PC-3 (cell line): Measurements from ENCODE around the gene SCRG1. TPM values are rescaled to one million over a fixed set of nuclear protein-coding genes. Genes with fewer than 3 reads are reported as not detected.

ENCODE experiments used
- ATAC-seq: fragments of 200-7000 bp; cut with Tn5 transposase; 2 replicates; pipeline ENCODE4 v1.9.1; 2020; ENCODE audit warnings: mild to moderate bottlenecking, moderate library complexity
- BruUV-seq: library from RNA; stranded (reverse); fragments of 400-500 nt; replicated peaks from 2 replicates; lab custom pipeline; 2021; lab: Mats Ljungman, UMichigan
- CTCF ChIA-PET: fragments of 300-600 bp; sonication (Branson Sonifier 250); formaldehyde crosslinking; loops from one replicate; lab custom pipeline; 2022; ENCODE audit warnings: antibody characterized with exemption; lab: Charles Lee
- POLR2A ChIA-PET: fragments of 300-600 bp; sonication (Branson Sonifier 250); formaldehyde crosslinking; loops from one replicate; lab custom pipeline; 2022; ENCODE audit warnings: antibody characterized with exemption; ENCODE audit not compliant: unreplicated experiment; lab: Charles Lee
- DNase-seq: peaks from one replicate; pipeline ENCODE4 v3.0.0-alpha.2; 2015
- H2AFZ ChIP-seq: fragments of 300-600 bp; sonication (generic); 2 replicates; pipeline ENCODE4 v1.6.0; 2016; ENCODE audit warnings: antibody characterized with exemption, low read length
- H3F3A ChIP-seq: fragments of 300-600 bp; sonication (generic); one replicate; pipeline ENCODE4 v1.6.0; 2017; ENCODE audit warnings: antibody characterized with exemption, low read length, control low read depth, mild to moderate bottlenecking; ENCODE audit not compliant: unreplicated experiment
- H3K27ac ChIP-seq: fragments of 300-600 bp; sonication (generic); 2 replicates; pipeline ENCODE4 v1.5.1; 2016; ENCODE audit warnings: mild to moderate bottlenecking, low read length
- H3K27me3 ChIP-seq: fragments of 300-600 bp; sonication (generic); 2 replicates; pipeline ENCODE4 v1.6.1; 2016; ENCODE audit warnings: low read length, mixed read lengths
- H3K36me3 ChIP-seq: fragments of 300-600 bp; sonication (generic); 2 replicates; pipeline ENCODE4 v1.6.1; 2016; ENCODE audit warnings: low read depth, mixed run types, low read length, mixed read lengths
- H3K4me1 ChIP-seq: fragments of 300-600 bp; sonication (generic); 2 replicates; pipeline ENCODE4 v1.5.1; 2016; ENCODE audit warnings: low read length; ENCODE audit not compliant: insufficient read depth
- H3K4me2 ChIP-seq: fragments of 300-600 bp; sonication (generic); 2 replicates; pipeline ENCODE4 v1.6.0; 2016; ENCODE audit warnings: low read length
- H3K4me3 ChIP-seq: fragments of 300-600 bp; sonication (generic); 2 replicates; pipeline ENCODE4 v1.5.1; 2016; ENCODE audit warnings: mild to moderate bottlenecking, low read length, mixed read lengths
- H3K79me2 ChIP-seq: fragments of 300-600 bp; sonication (generic); 2 replicates; pipeline ENCODE4 v1.6.1; 2017; ENCODE audit warnings: low read length, mixed read lengths
- H3K9ac ChIP-seq: fragments of 300-600 bp; sonication (generic); 2 replicates; pipeline ENCODE4 v1.6.0; 2016; ENCODE audit warnings: mild to moderate bottlenecking, low read length
- H3K9me2 ChIP-seq: fragments of 300-600 bp; sonication (generic); replicated peaks from 2 replicates; pipeline ENCODE4 v1.6.1; 2016; ENCODE audit warnings: mixed run types, low read length, mixed read lengths
- H3K9me3 ChIP-seq: fragments of 300-600 bp; sonication (generic); 2 replicates; pipeline ENCODE4 v1.6.1; 2016; ENCODE audit warnings: low read length, mixed read lengths
- H4K20me1 ChIP-seq: fragments of 300-600 bp; sonication (generic); 2 replicates; pipeline ENCODE4 v1.6.1; 2016; ENCODE audit warnings: low read length, mixed read lengths
- EZH2 ChIP-seq: fragments of 300-600 bp; sonication (generic); IDR thresholded peaks from one replicate; pipeline ENCODE4 v1.6.1; 2017; ENCODE audit warnings: antibody characterized with exemption, mild to moderate bottlenecking, low read length; ENCODE audit not compliant: unreplicated experiment
- EZH2phosphoT487 ChIP-seq: fragments of 300-600 bp; sonication (generic); IDR thresholded peaks from 2 replicates; pipeline ENCODE4 v1.6.1; 2018; ENCODE audit warnings: mild to moderate bottlenecking, antibody characterized with exemption, low read length, borderline replicate concordance
- intact Hi-C: fragments of 100-400 bp; cut with micrococcal nuclease; formaldehyde crosslinking; loops from 2 replicates; pipeline ENCODE4 v1.9.0; 2023
- total RNA-seq: library from RNA; depleted of rRNA; stranded (reverse); fragments of >200 nt; gene quantifications from 2 replicates; pipeline ENCODE4 v1.2.3, GENCODE V29; 2014
- TF ChIP-seq, protein P1 (sequence below): fragments of 300-600 bp; sonication (generic); conservative IDR thresholded peaks from 2 replicates; pipeline ENCODE4 v1.5.1; 2017; ENCODE audit warnings: antibody characterized with exemption, low read depth, mild to moderate bottlenecking, low read length

Gene SCRG1
- total RNA-seq, 1 experiment from 2014 or later: not detected

DNA sequence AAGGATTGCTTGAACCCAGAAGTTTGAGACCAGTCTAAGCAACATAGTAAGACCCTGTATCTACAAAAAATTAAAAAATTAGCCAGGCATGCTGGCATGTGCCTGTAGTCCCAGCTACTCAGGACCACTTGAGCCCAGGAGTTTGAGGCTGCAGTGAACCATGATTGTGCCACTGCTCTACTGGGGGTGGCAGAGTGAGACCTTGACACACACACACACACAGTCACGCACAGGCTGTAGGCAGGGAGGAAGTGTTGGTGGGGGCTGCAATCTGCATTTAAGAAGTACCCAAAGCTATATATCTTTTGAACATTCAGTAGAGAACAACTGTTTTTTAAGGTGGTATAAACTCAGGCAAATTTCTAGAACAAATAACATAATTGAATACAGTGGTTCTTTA is 7.2 kb downstream of the SCRG1 start:
- Histone ChIP-seq H3F3A (no peaks in the 10 kb centered on the region), H4K20me1 (no peaks in the 10 kb centered on the region), H3K4me2 (no peak overlapping the region), H3K27me3 (no peaks in the 10 kb centered on the region), H3K4me1 (peaks cover under 1% of the 10 kb centered on the region; the same call in 1 of the 2 replicates), H3K79me2 (no peaks in the 10 kb centered on the region), H3K9ac (no peak overlapping the region), H3K27ac (no peak overlapping the region), H3K36me3 (no peaks in the 10 kb centered on the region), H3K4me3 (no peak overlapping the region), H3K9me2 (no peaks in the 10 kb centered on the region), H3K9me3 (no peaks in the 10 kb centered on the region), H2AFZ (no peak overlapping the region)
- intact Hi-C loops: no loop called here
- ATAC-seq: no peak
- ChIA-PET POLR2A (no interaction called here), CTCF (no interaction called here)
- DNase-seq: no peak
- TF ChIP-seq EZH2phosphoT487: no peak
- BruUV-seq: no TSS peak

DNA sequence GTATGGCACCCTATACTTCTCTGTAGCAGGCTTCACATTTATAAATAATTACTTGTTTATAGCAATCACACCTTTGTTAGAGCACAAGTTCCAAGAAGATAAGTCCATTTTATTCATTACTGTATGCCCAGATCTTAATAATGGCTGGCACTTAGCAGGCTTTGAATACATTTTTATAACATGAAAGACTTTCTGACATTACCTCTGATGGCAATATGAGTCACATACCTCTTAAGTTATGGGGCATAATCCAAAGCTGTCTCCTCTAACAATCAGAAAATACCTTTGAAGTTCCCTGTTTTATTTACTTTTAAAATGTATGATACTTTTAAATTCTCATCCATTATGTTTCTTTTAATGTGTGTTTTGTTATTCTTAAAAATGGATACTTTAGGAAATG is 12.2 kb downstream of the SCRG1 start:
- no peaks in the 10 kb centered on the region for H3K9me3 ChIP-seq
- no peaks in the 10 kb centered on the region for H3K36me3 ChIP-seq
- H3K79me2 ChIP-seq: no peaks in the 10 kb centered on the region
- peaks cover 5% of the 10 kb centered on the region for H3K4me1 ChIP-seq
- no peak overlapping the region for H3K4me3 ChIP-seq
- intact Hi-C loops: no loop called here
- CTCF ChIA-PET: no interaction called here
- TF ChIP-seq, protein P1, sequence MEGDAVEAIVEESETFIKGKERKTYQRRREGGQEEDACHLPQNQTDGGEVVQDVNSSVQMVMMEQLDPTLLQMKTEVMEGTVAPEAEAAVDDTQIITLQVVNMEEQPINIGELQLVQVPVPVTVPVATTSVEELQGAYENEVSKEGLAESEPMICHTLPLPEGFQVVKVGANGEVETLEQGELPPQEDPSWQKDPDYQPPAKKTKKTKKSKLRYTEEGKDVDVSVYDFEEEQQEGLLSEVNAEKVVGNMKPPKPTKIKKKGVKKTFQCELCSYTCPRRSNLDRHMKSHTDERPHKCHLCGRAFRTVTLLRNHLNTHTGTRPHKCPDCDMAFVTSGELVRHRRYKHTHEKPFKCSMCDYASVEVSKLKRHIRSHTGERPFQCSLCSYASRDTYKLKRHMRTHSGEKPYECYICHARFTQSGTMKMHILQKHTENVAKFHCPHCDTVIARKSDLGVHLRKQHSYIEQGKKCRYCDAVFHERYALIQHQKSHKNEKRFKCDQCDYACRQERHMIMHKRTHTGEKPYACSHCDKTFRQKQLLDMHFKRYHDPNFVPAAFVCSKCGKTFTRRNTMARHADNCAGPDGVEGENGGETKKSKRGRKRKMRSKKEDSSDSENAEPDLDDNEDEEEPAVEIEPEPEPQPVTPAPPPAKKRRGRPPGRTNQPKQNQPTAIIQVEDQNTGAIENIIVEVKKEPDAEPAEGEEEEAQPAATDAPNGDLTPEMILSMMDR: no peak
- TF ChIP-seq EZH2 (no peak), EZH2phosphoT487 (no peak)
- H3F3A ChIP-seq: no peaks in the 10 kb centered on the region
- H3K9me2 ChIP-seq: no peaks in the 10 kb centered on the region
- POLR2A ChIA-PET: no interaction called here
- DNase-seq (peak; percentile 23), ATAC-seq (peak; percentile 66)
- H3K27me3 ChIP-seq: no peaks in the 10 kb centered on the region
- H3K4me2 ChIP-seq: no peak overlapping the region
- BruUV-seq: no TSS peak
- H3K9ac ChIP-seq: no peak overlapping the region
- no peak overlapping the region for H2AFZ ChIP-seq
- H4K20me1 ChIP-seq: no peaks in the 10 kb centered on the region
- no peak overlapping the region for H3K27ac ChIP-seq

DNA sequence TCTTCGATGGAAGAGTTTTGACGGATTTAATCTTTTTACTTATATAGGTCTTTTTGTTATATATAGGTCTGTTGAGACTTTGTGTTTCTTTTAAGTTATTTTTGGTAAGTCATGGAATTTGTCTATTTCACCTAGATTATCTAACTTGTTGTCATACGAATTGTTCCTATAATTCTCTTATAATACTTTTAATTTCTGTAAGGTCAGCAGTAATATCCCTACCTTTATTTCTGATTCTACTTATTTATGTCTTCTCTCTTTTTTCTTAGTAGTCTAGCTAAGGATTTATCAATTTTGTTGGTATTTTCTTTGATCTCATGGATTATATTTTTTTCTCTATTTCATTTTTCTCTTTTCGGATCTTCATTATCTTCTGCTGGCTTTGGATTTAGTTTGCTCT is 16.6 kb downstream of the SCRG1 start:
- no peak for ATAC-seq
- POLR2A ChIA-PET: no interaction called here
- Histone ChIP-seq H4K20me1 (no peaks in the 10 kb centered on the region), H3K27ac (no peak overlapping the region), H3K79me2 (no peaks in the 10 kb centered on the region), H3K27me3 (no peaks in the 10 kb centered on the region), H3K9me2 (no peaks in the 10 kb centered on the region), H3K4me1 (peaks cover 5% of the 10 kb centered on the region), H3K4me3 (no peak overlapping the region), H3K9me3 (no peaks in the 10 kb centered on the region), H2AFZ (no peak overlapping the region), H3K4me2 (no peak overlapping the region), H3K36me3 (no peaks in the 10 kb centered on the region), H3F3A (no peaks in the 10 kb centered on the region), H3K9ac (no peak overlapping the region)
- no peak for DNase-seq
- TF ChIP-seq, protein P1: no peak
- TF ChIP-seq EZH2phosphoT487: no peak
- TF ChIP-seq EZH2: no peak
- CTCF ChIA-PET: no interaction called here
- BruUV-seq: no TSS peak
- intact Hi-C loops: no loop called here
